H1 (cell line): Measurements from ENCODE around the gene OSBPL6. TPM values are rescaled to one million over a fixed set of nuclear protein-coding genes. Genes with fewer than 3 reads are reported as not detected.

ENCODE experiments used
- CTCF ChIA-PET: fragments of 300-600 bp; sonication (Branson Sonifier 250); formaldehyde crosslinking; loops from one replicate; lab custom pipeline; 2021; ENCODE audit not compliant: partially characterized antibody; lab: Charles Lee
- POLR2A ChIA-PET: fragments of 300-600 bp; sonication (Branson Sonifier 250); formaldehyde crosslinking; loops from one replicate; lab custom pipeline; 2021; ENCODE audit warnings: inconsistent platforms; ENCODE audit not compliant: partially characterized antibody; lab: Charles Lee
- DNase-seq, 2 experiments: peaks; one replicate each; pipeline versions ENCODE4 v3.0.0 to v3.0.0-alpha.2; 2010 to 2022; ENCODE audit warnings: low spot score in 2 of 2, low read depth in 1 of 2, mixed read lengths in 1 of 2
- FAIRE-seq: peaks from 2 replicates; lab custom pipeline; 2011; peaks lifted over from hg19 to GRCh38; lab: Jason Lieb, UNC
- H2AFZ ChIP-seq: 2 replicates; pipeline ENCODE4 v1.8.1; 2012; ENCODE audit warnings: low read length, inconsistent platforms
- H2AK5ac ChIP-seq: 2 replicates; pipeline ENCODE4 v1.6.1; 2013; ENCODE audit warnings: low read depth, low read length
- H2BK120ac ChIP-seq: replicated peaks from 2 replicates; pipeline ENCODE3; 2013; ENCODE audit warnings: low read depth, low read length, inconsistent platforms
- H2BK12ac ChIP-seq: 2 replicates; pipeline ENCODE4 v1.6.1; 2013; ENCODE audit warnings: low read depth, low read length
- H2BK15ac ChIP-seq: 2 replicates; pipeline ENCODE4 v1.6.1; 2013; ENCODE audit warnings: low read length
- H2BK20ac ChIP-seq: 2 replicates; pipeline ENCODE4 v1.6.1; 2013; ENCODE audit warnings: low read length
- H2BK5ac ChIP-seq: 2 replicates; pipeline ENCODE4 v1.6.1; 2013; ENCODE audit warnings: low read depth, low read length
- H3K14ac ChIP-seq: 2 replicates; pipeline ENCODE4 v1.6.1; 2013; ENCODE audit warnings: inconsistent platforms; ENCODE audit not compliant: insufficient read length
- H3K18ac ChIP-seq: 2 replicates; pipeline ENCODE4 v1.6.1; 2013; ENCODE audit warnings: low read length; ENCODE audit errors: extremely low read depth
- H3K23ac ChIP-seq: 2 replicates; pipeline ENCODE4 v1.6.1; 2013; ENCODE audit warnings: inconsistent platforms; ENCODE audit not compliant: insufficient read length
- H3K23me2 ChIP-seq: 2 replicates; pipeline ENCODE4 v1.6.1; 2013; ENCODE audit warnings: low read depth, low read length
- H3K27ac ChIP-seq: 2 replicates; pipeline ENCODE4 v1.6.1; 2011; ENCODE audit warnings: low read depth, low read length, inconsistent platforms
- H3K27me3 ChIP-seq, 4 experiments: replicated peaks in 1 of 4; 1 replicate in 1 of 4; 2 replicates in 3 of 4; pipeline versions ENCODE4 v1.6.1 to v1.8.1; 2011 to 2013; ENCODE audit warnings: low read length in 3 of 4, mild to moderate bottlenecking in 3 of 4, inconsistent platforms in 2 of 4, mixed read lengths in 2 of 4, moderate library complexity in 1 of 4; ENCODE audit not compliant: control insufficient read depth in 3 of 4, insufficient read depth in 3 of 4; ENCODE audit errors: extremely low read depth in 1 of 4
- H3K36me3 ChIP-seq, 4 experiments: 2 replicates each; pipeline versions ENCODE4 v1.6.1 to v1.8.1; 2011 to 2013; ENCODE audit warnings: mild to moderate bottlenecking in 4 of 4, low read length in 3 of 4, moderate library complexity in 2 of 4, control low read depth in 1 of 4, inconsistent platforms in 1 of 4; ENCODE audit not compliant: insufficient read depth in 4 of 4, control insufficient read depth in 2 of 4
- H3K4ac ChIP-seq: replicated peaks from 2 replicates; pipeline ENCODE3; 2013; ENCODE audit warnings: low read length, low read depth, mixed read lengths, inconsistent platforms; ENCODE audit not compliant: insufficient read length
- H3K4me1 ChIP-seq, 4 experiments: replicated peaks in 1 of 4; 1 replicate in 1 of 4; 2 replicates in 3 of 4; pipeline versions ENCODE4 v1.6.1 to v1.8.1; 2011 to 2013; ENCODE audit warnings: low read length in 3 of 4, inconsistent platforms in 2 of 4, mixed read lengths in 1 of 4; ENCODE audit not compliant: insufficient read depth in 4 of 4, control insufficient read depth in 3 of 4
- H3K4me2 ChIP-seq, 2 experiments: 2 replicates each; pipeline versions ENCODE4 v1.6.1 to v1.8.1; 2011 to 2013; ENCODE audit warnings: low read depth in 2 of 2, low read length in 2 of 2, control low read depth in 1 of 2, inconsistent platforms in 1 of 2, mild to moderate bottlenecking in 1 of 2; ENCODE audit not compliant: insufficient read depth in 1 of 2
- H3K4me3 ChIP-seq, 4 experiments: fragments of 200-600, 300-600 bp in 1 of 4; sonication (generic), shearing (Covaris generic), sonication (Bioruptor Twin) in 1 of 4; 2 replicates each; pipeline versions ENCODE4 v1.5.1 to v1.8.1; 2011 to 2016; ENCODE audit warnings: low read length in 4 of 4, low read depth in 3 of 4, control low read depth in 2 of 4, inconsistent platforms in 2 of 4, mild to moderate bottlenecking in 2 of 4, mixed read lengths in 1 of 4, moderate library complexity in 1 of 4; ENCODE audit not compliant: insufficient read depth in 2 of 4; ENCODE audit errors: extremely low read depth in 1 of 4
- H3K56ac ChIP-seq: replicated peaks from 2 replicates; pipeline ENCODE3; 2013; ENCODE audit warnings: low read depth, mild to moderate bottlenecking, mixed read lengths, low read length, inconsistent platforms; ENCODE audit not compliant: insufficient read length
- H3K79me1 ChIP-seq: 2 replicates; pipeline ENCODE4 v1.6.1; 2013; ENCODE audit warnings: low read depth, low read length, control low read depth
- H3K79me2 ChIP-seq, 2 experiments: 2 replicates each; pipeline versions ENCODE4 v1.6.1 to v1.8.1; 2012 to 2013; ENCODE audit warnings: low read length in 2 of 2, mild to moderate bottlenecking in 2 of 2, inconsistent platforms in 1 of 2; ENCODE audit not compliant: insufficient read depth in 2 of 2, control insufficient read depth in 1 of 2
- H3K9ac ChIP-seq, 4 experiments: replicated peaks in 1 of 4; 1 replicate in 1 of 4; 2 replicates in 3 of 4; pipeline versions ENCODE4 v1.6.1 to v1.8.1; 2011 to 2013; ENCODE audit warnings: low read depth in 3 of 4, low read length in 3 of 4, control low read depth in 2 of 4, mild to moderate bottlenecking in 2 of 4, moderate library complexity in 2 of 4, inconsistent platforms in 1 of 4; ENCODE audit errors: extremely low read depth in 1 of 4
- H3K9me3 ChIP-seq, 2 experiments: 2 replicates each; pipeline versions ENCODE4 v1.6.1 to v1.8.1; 2012 to 2013; ENCODE audit warnings: mild to moderate bottlenecking in 2 of 2, moderate library complexity in 2 of 2, control low read depth in 1 of 2, inconsistent platforms in 1 of 2, low read depth in 1 of 2, low read length in 1 of 2, mixed read lengths in 1 of 2; ENCODE audit not compliant: insufficient read depth in 2 of 2
- H4K20me1 ChIP-seq, 2 experiments: replicated peaks in 1 of 2; 2 replicates each; pipeline versions ENCODE3 to v1.8.1; 2011 to 2013; ENCODE audit warnings: inconsistent platforms in 2 of 2, low read length in 2 of 2, mild to moderate bottlenecking in 1 of 2; ENCODE audit not compliant: insufficient read depth in 2 of 2, control insufficient read depth in 1 of 2
- H4K5ac ChIP-seq: 2 replicates; pipeline ENCODE4 v1.6.1; 2013; ENCODE audit warnings: low read length, low read depth, mixed read lengths, inconsistent platforms; ENCODE audit not compliant: insufficient read length
- H4K8ac ChIP-seq: 2 replicates; pipeline ENCODE4 v1.8.0; 2013; ENCODE audit warnings: mild to moderate bottlenecking, moderate library complexity, low read length, inconsistent platforms; ENCODE audit not compliant: insufficient read depth; ENCODE audit errors: extremely low read depth
- H4K91ac ChIP-seq: replicated peaks from 2 replicates; pipeline ENCODE3; 2013; ENCODE audit warnings: low read length, mixed read lengths, inconsistent platforms; ENCODE audit not compliant: insufficient read length
- HDAC6 ChIP-seq: IDR thresholded peaks from one replicate; pipeline ENCODE4 v1.7.1; 2012; ENCODE audit warnings: low read depth, mild to moderate bottlenecking, inconsistent platforms, low read length, moderate library complexity
- MAFK ChIP-seq: IDR thresholded peaks from 2 replicates; pipeline ENCODE4 v1.6.1; 2012; ENCODE audit warnings: low read depth, mild to moderate bottlenecking, improper control_type of control experiment, low read length
- MAX ChIP-seq: IDR thresholded peaks from 2 replicates; pipeline ENCODE4 v1.6.1; 2012; ENCODE audit warnings: inconsistent platforms
- NANOG ChIP-seq: IDR thresholded peaks from 2 replicates; pipeline ENCODE4 v1.6.1; 2011; ENCODE audit warnings: low read length, low read depth, mild to moderate bottlenecking, inconsistent platforms; ENCODE audit not compliant: insufficient read depth, poor library complexity, severe bottlenecking
- WGBS, 2 experiments: shearing (Covaris generic) in 1 of 2; methylation state at CpG; one replicate each; pipeline versions ENCODE4 v1.1.6 to v1.1.7; 2013 to 2015; ENCODE audit warnings: low lambda C conversion rate in 2 of 2, mixed read lengths in 2 of 2, inconsistent platforms in 1 of 2, low coverage in 1 of 2, missing lambda C conversion rate in 1 of 2; ENCODE audit not compliant: insufficient replicate concordance in 2 of 2, insufficient coverage in 1 of 2, insufficient read length in 1 of 2; ENCODE audit errors: extremely low coverage in 1 of 2, missing lambda C conversion rate in 1 of 2; 5-methylcytosine and 5-hydroxymethylcytosine counted together
- polyA plus RNA-seq, 7 experiments: library from polyadenylated mRNA; depleted of rRNA in 3 of 7; stranded (reverse) in 5 of 7; unstranded in 2 of 7; fragments of >200 nt in 5 of 7; fragments of 200-250 nt in 2 of 7; gene quantifications; 1 replicate in 5 of 7; 2 replicates in 1 of 7; 4 replicates in 1 of 7; pipeline versions ENCODE4 v1.2.1 to v1.2.3, GENCODE V29; 2011 to 2013; ENCODE audit warnings: missing spikeins in 2 of 7, mixed read lengths in 2 of 7
- total RNA-seq: library from RNA; stranded (reverse); fragmentation: NEBNext Ultra II Directional; extraction: Animal tissue kit (Norgen Biotek cat#: 25700); gene quantifications from 2 replicates; pipeline ENCODE4 v1.2.1, GENCODE V29; 2021

Gene OSBPL6
- total and polyA plus RNA-seq, 2 of the 8 experiments (the other 6 are each of a cell fraction or from before 2014, with no cell fraction given): 1.7 to 5.6 TPM

- no peak overlapping the region for H4K8ac ChIP-seq
- H3K79me2 ChIP-seq: peaks cover 8 to 26% of the 10 kb centered on the region in 2 experiments
- H3K23me2 ChIP-seq: peaks cover 5% of the 10 kb centered on the region
- no peak for FAIRE-seq
- POLR2A ChIA-PET: interaction anchor here (0.9 to 3.1 kb wide), 7 partner anchors 9 to 48 kb away, joined by 3 to 30 read pairs (median 8); partner anchors contain the start of gene PLEKHA3
- CTCF ChIA-PET: interaction anchor here (0.7 kb wide), 1 partner anchor 471 kb away, joined by 4 read pairs; no protein-coding TSS in a partner anchor
- peaks cover 0 to 18% (median 11%) of the 10 kb centered on the region in 4 experiments; a peak in 6 of 8 replicates for H3K36me3 ChIP-seq
- no peak overlapping the region for H2AFZ ChIP-seq
- no peak overlapping the region for H2BK20ac ChIP-seq
- no peaks in the 10 kb centered on the region for H3K27me3 ChIP-seq
- H3K56ac ChIP-seq: no peak overlapping the region
- H2BK5ac ChIP-seq: no peak overlapping the region
- H3K4ac ChIP-seq: no peak overlapping the region
- H3K18ac ChIP-seq: no peak overlapping the region
- H3K23ac ChIP-seq: no peak overlapping the region
- H4K5ac ChIP-seq: no peak overlapping the region
- no peak overlapping the region for H4K91ac ChIP-seq
- H3K14ac ChIP-seq: no peak overlapping the region
- H3K79me1 ChIP-seq: peaks cover 6% of the 10 kb centered on the region; the same call in 1 of the 2 replicates
- H4K20me1 ChIP-seq: peaks cover 4% of the 10 kb centered on the region in 2 experiments
- no peak for TF ChIP-seq MAX
- no peak for TF ChIP-seq HDAC6
- no peak for TF ChIP-seq MAFK
- no peak for TF ChIP-seq NANOG
- H3K9me3 ChIP-seq: no peaks in the 10 kb centered on the region
- H2BK15ac ChIP-seq: no peak overlapping the region
- no peak overlapping the region; a peak in 1 of 4 replicates for H3K4me2 ChIP-seq
- H3K4me1 ChIP-seq: peaks cover 0 to 2% (median 0%) of the 10 kb centered on the region in 4 experiments; a peak in 2 of 7 replicates
- no peak overlapping the region for H2BK120ac ChIP-seq
- H2BK12ac ChIP-seq: no peak overlapping the region
- no peak overlapping the region for H2AK5ac ChIP-seq
- DNase-seq: no peak
- WGBS, 2 experiments: 97% methylated on average over 2 of the region's 2 CpGs; no CpG with 5 or more reads in 1 of the 2 experiments
- H3K4me3 ChIP-seq: no peak overlapping the region
- no peak overlapping the region for H3K27ac ChIP-seq
- H3K9ac ChIP-seq: no peak overlapping the region
Measured at GRCh38 chr2:178452334-178452733, 258.0 kb downstream of the OSBPL6 start.
